ENCODE measurements around the gene SRPX. TPM values are rescaled to one million over a fixed set of nuclear protein-coding genes. Genes with fewer than 3 reads are reported as not detected.

SRPX gene
- total and polyA plus RNA-seq, 12 donors = 8.8 to 187 (median 80.0) TPM

- no peak for TF ChIP-seq POLR2A (IDR thresholded peaks at IDR 0.05)
- TF ChIP-seq CTCF (IDR thresholded peaks at IDR 0.05) = no peak
- DNase-seq = no peak
- Histone ChIP-seq H3K27me3 (peaks cover 8% of the 10 kb centered on the region), H3K36me3 (replicated peaks in 1 of 2) (no peaks in the 10 kb centered on the region), H3K9me3 (replicated peaks in 1 of 3) (no peaks in the 10 kb centered on the region), H3K4me3 (no peak overlapping the region), H3K27ac (peak overlapping the region in 1 of 5 donors; percentile 18), H3K4me1 (replicated peaks in 1 of 2) (peaks cover 0 to 4% of the 10 kb centered on the region in 2 donors)
- intact Hi-C loops (cut with DNase I) = no loop called here
- WGBS, 4 donors = 26 to 46% (median 45%) methylated on average over 3 to 4 of the region's 4 CpGs
Observed at GRCh38 chrX:38211891-38212635, 8.6 kb downstream of the SRPX start.

GRCh38 chrX:38206542-38206941 lies 14.1 kb downstream of the SRPX start:
- WGBS, 4 donors = 64 to 92% (median 79%) methylated on average over 3 of the region's 3 CpGs
- peaks cover 7% of the 10 kb centered on the region for H3K27me3 ChIP-seq
- no peak for TF ChIP-seq CTCF (IDR thresholded peaks at IDR 0.05)
- TF ChIP-seq POLR2A (IDR thresholded peaks at IDR 0.05) = no peak

GRCh38 chrX:38206036-38206435 lies 14.6 kb downstream of the SRPX start:
- no peak overlapping the region for H3K4me3 ChIP-seq
- WGBS, 4 donors = 73 to 84% (median 83%) methylated on average over 3 to 5 of the region's 5 CpGs
- no peaks in the 10 kb centered on the region for H3K36me3 ChIP-seq (replicated peaks in 1 of 2)
- TF ChIP-seq CTCF (IDR thresholded peaks at IDR 0.05) = no peak
- no peak for TF ChIP-seq POLR2A (IDR thresholded peaks at IDR 0.05)
- H3K4me1 ChIP-seq (replicated peaks in 1 of 2) = no peaks in the 10 kb centered on the region
- intact Hi-C loops (cut with DNase I) = no loop called here
- peaks cover 0 to 6% (median 0%) of the 10 kb centered on the region in 3 donors for H3K9me3 ChIP-seq (replicated peaks in 1 of 3)
- peak in 1 of 7 donors; percentile 11 for DNase-seq
- H3K27me3 ChIP-seq = peaks cover 4% of the 10 kb centered on the region
- H3K27ac ChIP-seq = no peak overlapping the region

More at GRCh38 chrX:38206542-38206941, 14.1 kb downstream of the SRPX start:
- intact Hi-C loops (cut with DNase I) = no loop called here
- peaks cover 0 to 6% (median 0%) of the 10 kb centered on the region in 3 donors for H3K9me3 ChIP-seq (replicated peaks in 1 of 3)
- no peak overlapping the region for H3K27ac ChIP-seq
- no peaks in the 10 kb centered on the region for H3K36me3 ChIP-seq (replicated peaks in 1 of 2)
- H3K4me3 ChIP-seq = no peak overlapping the region
- H3K4me1 ChIP-seq (replicated peaks in 1 of 2) = no peaks in the 10 kb centered on the region
- no peak for DNase-seq

GRCh38 chrX:38205039-38205438 lies 15.6 kb downstream of the SRPX start:
- TF ChIP-seq POLR2A (IDR thresholded peaks at IDR 0.05) (no peak), CTCF (IDR thresholded peaks at IDR 0.05) (no peak)
- WGBS, 4 donors = 51 to 91% (median 75%) methylated on average over 3 of the region's 3 CpGs
- no peaks in the 10 kb centered on the region for H3K4me1 ChIP-seq (replicated peaks in 1 of 2)
- no peak overlapping the region for H3K27ac ChIP-seq
- no peaks in the 10 kb centered on the region for H3K36me3 ChIP-seq (replicated peaks in 1 of 2)
- H3K27me3 ChIP-seq = peaks cover 4% of the 10 kb centered on the region
- H3K4me3 ChIP-seq = no peak overlapping the region
- intact Hi-C loops (cut with DNase I) = no loop called here
- peaks cover 0 to 6% (median 0%) of the 10 kb centered on the region in 3 donors for H3K9me3 ChIP-seq (replicated peaks in 1 of 3)
- DNase-seq = no peak
